Right lobe of liver (tissue), 6 donors: Measurements from ENCODE around the gene MROH2B. TPM values are rescaled to one million over a fixed set of nuclear protein-coding genes. Genes with fewer than 3 reads are reported as not detected.

Experiments
- ATAC-seq, 4 donors: fragments of 200-7000 bp; cut with Tn5 transposase; one replicate each; pipeline ENCODE4 v1.9.1; 2020; ENCODE audit warnings: mild to moderate bottlenecking in 4 of 4, moderate library complexity in 4 of 4
- DNase-seq, 3 donors: peaks; one replicate each; pipeline ENCODE4 v3.0.0-alpha.2; 2020
- H3K27ac ChIP-seq, 3 donors: fragments of 200-600 bp; one replicate each; pipeline ENCODE4 v1.8.0; 2022
- H3K27me3 ChIP-seq, 2 donors: fragments of 200-600 bp; one replicate each; pipeline ENCODE4 v1.8.0; 2022
- H3K36me3 ChIP-seq, 4 donors: fragments of 200-600 bp; sonication (generic) in 1 of 4; one replicate each; pipeline versions ENCODE4 v1.5.1 to v1.8.0; 2017 to 2022; ENCODE audit warnings: control low read depth in 1 of 4
- H3K4me1 ChIP-seq, 4 donors: fragments of 200-600 bp; sonication (generic) in 1 of 4; one replicate each; pipeline versions ENCODE4 v1.5.1 to v1.8.0; 2017 to 2022; ENCODE audit warnings: control low read depth in 1 of 4
- H3K4me3 ChIP-seq, 3 donors: fragments of 200-600 bp; one replicate each; pipeline ENCODE4 v1.8.0; 2022
- H3K9me3 ChIP-seq, 4 donors: fragments of 200-600 bp; sonication (generic) in 1 of 4; one replicate each; pipeline versions ENCODE4 v1.5.1 to v1.8.0; 2017 to 2022; ENCODE audit warnings: control low read depth in 1 of 4
- CTCF ChIP-seq, 4 donors: fragments of 200-600 bp in 3 of 4; fragments of 450-650 bp in 1 of 4; IDR thresholded peaks; one replicate each; pipeline versions ENCODE4 v1.5.1 to v1.8.0; 2016 to 2022; ENCODE audit warnings: antibody characterized with exemption in 4 of 4, mild to moderate bottlenecking in 2 of 4
- POLR2A ChIP-seq: fragments of 450-650 bp; IDR thresholded peaks from one replicate; pipeline ENCODE4 v1.6.1; 2017; ENCODE audit warnings: antibody characterized with exemption, mild to moderate bottlenecking
- WGBS: methylation state at CpG from one replicate; pipeline ENCODE4 v1.1.6; 2018; ENCODE audit warnings: low coverage, low lambda C conversion rate; ENCODE audit not compliant: insufficient coverage; ENCODE audit errors: missing lambda C conversion rate; 5-methylcytosine and 5-hydroxymethylcytosine counted together
- intact Hi-C, 2 donors: fragments of 100-400 bp; cut with DNase I; formaldehyde crosslinking; loops; one replicate each; pipeline versions ENCODE4 v1.11.2 to v1.14.1; 2022
- total RNA-seq, 6 experiments: library from RNA; depleted of rRNA in 2 of 6; stranded (reverse); fragments of >200 nt in 2 of 6; fragmentation: NEBNext Ultra II Directional in 3 of 6; extraction: Animal tissue kit (Norgen Biotek cat#: 25700) in 3 of 6; gene quantifications; one replicate each; pipeline versions ENCODE4 v1.1.0 to v1.2.4, GENCODE V29; 2016 to 2023
- donor health status: DM: no; HTN: yes; CAD: no.
- donor health status: DM: no; HTN: no; CAD: no.
- donor health status: DM: no; HTN: no; CAD: no.
- donor health status: DM: no; HTN: yes; CAD: no.
- donor health status: DM: no; HTN: yes; CAD: no.

Gene MROH2B
- total RNA-seq, 6 experiments from 2014 or later, result 0.73 to 0.84 TPM; not detected in 4

- no peak for TF ChIP-seq POLR2A
- no peak for TF ChIP-seq CTCF (IDR thresholded peaks at IDR 0.05)
- Histone ChIP-seq H3K4me1 (no peaks in the 10 kb centered on the region), H3K9me3 (no peaks in the 10 kb centered on the region), H3K36me3 (no peaks in the 10 kb centered on the region), H3K4me3 (no peak overlapping the region), H3K27me3 (no peaks in the 10 kb centered on the region), H3K27ac (no peak overlapping the region)
- DNase-seq (no peak), ATAC-seq (no peak)
- intact Hi-C loops, result no loop called here
- WGBS, result 79% methylated on average over 2 of the region's 2 CpGs
Measured at GRCh38 chr5:41112486-41113455, 41.6 kb upstream of the MROH2B start.

- intact Hi-C loops, result no loop called here
- no peak overlapping the region for H3K27ac ChIP-seq
- H3K4me3 ChIP-seq, result no peak overlapping the region
- no peaks in the 10 kb centered on the region for H3K36me3 ChIP-seq
- no peaks in the 10 kb centered on the region for H3K4me1 ChIP-seq
- no peak for DNase-seq
- no peaks in the 10 kb centered on the region for H3K27me3 ChIP-seq
- H3K9me3 ChIP-seq, result no peaks in the 10 kb centered on the region
- ATAC-seq, result no peak
- no peak for TF ChIP-seq CTCF (IDR thresholded peaks at IDR 0.05)
- no peak for TF ChIP-seq POLR2A
Measured at GRCh38 chr5:41109186-41109585, 38.0 kb upstream of the MROH2B start.

- DNase-seq, result no peak
- H3K27me3 ChIP-seq, result no peaks in the 10 kb centered on the region
- intact Hi-C loops, result no loop called here
- no peak for ATAC-seq
- no peak for TF ChIP-seq CTCF (IDR thresholded peaks at IDR 0.05)
- TF ChIP-seq POLR2A, result no peak
- H3K27ac ChIP-seq, result no peak overlapping the region
- no peak overlapping the region for H3K4me3 ChIP-seq
- no peaks in the 10 kb centered on the region for H3K9me3 ChIP-seq
- H3K36me3 ChIP-seq, result no peaks in the 10 kb centered on the region
- H3K4me1 ChIP-seq, result no peaks in the 10 kb centered on the region
Measured at GRCh38 chr5:41102341-41102740, 31.2 kb upstream of the MROH2B start.

GRCh38 chr5:41097642-41098041 lies 26.5 kb upstream of the MROH2B start:
- H3K9me3 ChIP-seq, result no peaks in the 10 kb centered on the region
- no peak for ATAC-seq
- no peak overlapping the region for H3K27ac ChIP-seq
- 79% methylated on average over 2 of the region's 2 CpGs for WGBS
- no peaks in the 10 kb centered on the region for H3K27me3 ChIP-seq
- H3K36me3 ChIP-seq, result no peaks in the 10 kb centered on the region
- DNase-seq, result no peak
- no peak overlapping the region for H3K4me3 ChIP-seq
- intact Hi-C loops, result no loop called here
- TF ChIP-seq CTCF (IDR thresholded peaks at IDR 0.05) (no peak), POLR2A (no peak)
- H3K4me1 ChIP-seq, result no peaks in the 10 kb centered on the region
